Transverse colon (tissue), 4 donors: Measurements from ENCODE around the gene ANP32B. TPM values are rescaled to one million over a fixed set of nuclear protein-coding genes. Genes with fewer than 3 reads are reported as not detected.
"Not testable (repeated sequence)": the region's sequence is repeated elsewhere in the genome, so short reads cannot be mapped to it uniquely, and the experiment has no call there.

ENCODE experiments used
- DNase-seq: peaks from one replicate; pipeline ENCODE4 v3.0.0-alpha.2; 2019
- H3K27ac ChIP-seq, 4 donors: fragments of 200-600 bp; sonication (generic); 2 replicates each; pipeline ENCODE4 v1.5.1; 2016 to 2018; ENCODE audit warnings: inconsistent platforms in 4 of 4
- H3K27me3 ChIP-seq: fragments of 200-600 bp; sonication (generic); 2 replicates; pipeline ENCODE4 v1.5.1; 2017; ENCODE audit warnings: inconsistent platforms
- H3K36me3 ChIP-seq, 4 donors: fragments of 200-600 bp; sonication (generic); 2 replicates each; pipeline ENCODE4 v1.5.1; 2017 to 2019; ENCODE audit warnings: inconsistent platforms in 4 of 4
- H3K4me1 ChIP-seq, 4 donors: fragments of 200-600 bp; sonication (generic); 2 replicates each; pipeline ENCODE4 v1.5.1; 2017 to 2020; ENCODE audit warnings: inconsistent platforms in 4 of 4
- H3K4me3 ChIP-seq, 4 donors: fragments of 200-600 bp; sonication (generic); 1 replicate in 1 of 4; 2 replicates in 3 of 4; pipeline versions ENCODE4 v1.5.1 to v1.6.1; 2017 to 2019; ENCODE audit warnings: inconsistent platforms in 4 of 4
- H3K9me3 ChIP-seq, 2 donors: fragments of 200-600 bp; sonication (generic); 2 replicates each; pipeline ENCODE4 v1.5.1; 2017 to 2019; ENCODE audit warnings: inconsistent platforms in 2 of 2
- CTCF ChIP-seq, 5 experiments: fragments of 200-600 bp in 3 of 5; fragments of 450-650 bp in 2 of 5; sonication (generic) in 3 of 5; IDR thresholded peaks; 1 replicate in 2 of 5; 2 replicates in 3 of 5; pipeline ENCODE4 v1.5.1; 2016 to 2017; ENCODE audit warnings: antibody characterized with exemption in 5 of 5, inconsistent platforms in 3 of 5, mild to moderate bottlenecking in 2 of 5, moderate library complexity in 1 of 5
- EP300 ChIP-seq: sonication (generic); formaldehyde crosslinking; IDR thresholded peaks from one replicate; pipeline ENCODE4 v1.6.1; 2017; ENCODE audit warnings: antibody characterized with exemption, low read depth
- POLR2A ChIP-seq: fragments of 450-650 bp; IDR thresholded peaks from one replicate; pipeline ENCODE4 v1.6.1; 2016; ENCODE audit warnings: antibody characterized with exemption, mild to moderate bottlenecking, moderate library complexity
- POLR2AphosphoS5 ChIP-seq, 3 donors: sonication (generic); formaldehyde crosslinking; IDR thresholded peaks; one replicate each; pipeline ENCODE4 v1.6.1; 2016; ENCODE audit warnings: antibody characterized with exemption in 3 of 3
- WGBS, 2 donors: methylation state at CpG; one replicate each; pipeline ENCODE4 v1.1.5; 2018; ENCODE audit warnings: low coverage in 1 of 2; 5-methylcytosine and 5-hydroxymethylcytosine counted together
- in situ Hi-C, 4 donors: fragments of 200-750 bp; cut with MboI; loops; one replicate each; pipeline versions ENCODE4 v1.15.0 to v1.15.1; 2017; ENCODE audit warnings: low sequenced_read_pairs in 3 of 4, low pct_ligation_motif_present in 1 of 4, low pct_unique_long_range_greater_than_20kb in 1 of 4
- intact Hi-C: fragments of 100-400 bp; cut with DNase I; formaldehyde crosslinking; loops from one replicate; pipeline ENCODE4 v1.15.1; 2023; ENCODE audit warnings: low total_unique reads
- total RNA-seq, 4 donors: library from RNA; depleted of rRNA; stranded (reverse); fragments of >200 nt; gene quantifications; one replicate each; pipeline ENCODE4 v1.1.0, GENCODE V29; 2016

The ANP32B gene
- total RNA-seq, 4 donors from 2014 or later: 37.4 to 65.6 (median 43.0) TPM

GRCh38 chr9:98017306-98017705, 34.2 kb downstream of the ANP32B start:
- H3K36me3 ChIP-seq: peaks cover 0 to 45% (median 20%) of the 10 kb centered on the region in 4 donors

GRCh38 chr9:98018347-98018746, 35.2 kb downstream of the ANP32B start:
- Histone ChIP-seq H3K4me1 (peaks cover 0 to 11% (median 7%) of the 10 kb centered on the region in 4 donors), H3K36me3 (peaks cover 0 to 35% (median 14%) of the 10 kb centered on the region in 4 donors), H3K27me3 (no peaks in the 10 kb centered on the region), H3K4me3 (no peak overlapping the region), H3K27ac (peak overlapping the region in 3 of 4 donors; percentile 67 to 74 (median 70)), H3K9me3 (no peaks in the 10 kb centered on the region)
- DNase-seq: no peak
- intact Hi-C loops: no loop called here
- TF ChIP-seq CTCF (IDR thresholded peaks at IDR 0.05): no peak
- no peak for TF ChIP-seq POLR2AphosphoS5 (IDR thresholded peaks at IDR 0.05)
- no peak for TF ChIP-seq EP300
- no peak for TF ChIP-seq POLR2A
- in situ Hi-C loops: no loop called here
- 81 to 100% methylated on average over 2 to 5 of the region's 5 CpGs for WGBS, 2 donors

More at GRCh38 chr9:98017306-98017705, 34.2 kb downstream of the ANP32B start:
- H3K4me3 ChIP-seq: no peak overlapping the region
- peaks cover 0 to 11% (median 7%) of the 10 kb centered on the region in 4 donors for H3K4me1 ChIP-seq
- H3K27ac ChIP-seq: peak overlapping the region in 1 of 4 donors; percentile 48
- H3K27me3 ChIP-seq: no peaks in the 10 kb centered on the region
- in situ Hi-C loops: no loop called here
- intact Hi-C loops: no loop called here
- 60 to 79% methylated on average over 1 of the region's 1 CpG for WGBS, 2 donors
- H3K9me3 ChIP-seq: no peaks in the 10 kb centered on the region
- TF ChIP-seq EP300 (no peak), CTCF (IDR thresholded peaks at IDR 0.05) (no peak), POLR2A (no peak), POLR2AphosphoS5 (IDR thresholded peaks at IDR 0.05) (no peak)
- no peak for DNase-seq

GRCh38 chr9:98019098-98019497, 36.0 kb downstream of the ANP32B start:
- TF ChIP-seq EP300 (no peak), POLR2AphosphoS5 (IDR thresholded peaks at IDR 0.05) (no peak), CTCF (IDR thresholded peaks at IDR 0.05) (no peak), POLR2A (no peak)
- Histone ChIP-seq H3K27ac (peak overlapping the region; percentile 67 to 75 (median 72)), H3K27me3 (no peaks in the 10 kb centered on the region), H3K9me3 (no peaks in the 10 kb centered on the region), H3K4me1 (peaks cover 0 to 11% (median 7%) of the 10 kb centered on the region in 4 donors), H3K4me3 (no peak overlapping the region), H3K36me3 (peaks cover 0 to 28% (median 11%) of the 10 kb centered on the region in 4 donors)
- in situ Hi-C loops (no loop called here), intact Hi-C loops (no loop called here)
- WGBS, 2 donors: 68% methylated on average over 4 of the region's 4 CpGs; no CpG with 5 or more reads in 1 of the 2 donors
- DNase-seq: no peak

- 61 to 80% methylated on average over 2 to 5 of the region's 5 CpGs for WGBS, 2 donors
- in situ Hi-C loops, H3K9me3 ChIP-seq, H3K27me3 ChIP-seq, H3K4me3 ChIP-seq, intact Hi-C loops: not testable (repeated sequence)
- peaks cover 0 to 21% (median 8%) of the 10 kb centered on the region in 4 donors for H3K36me3 ChIP-seq
- DNase-seq: peak; percentile 69
- TF ChIP-seq POLR2AphosphoS5 (IDR thresholded peaks at IDR 0.05): peak in 2 of 3 donors; percentile 50 to 56
- H3K27ac ChIP-seq: peak overlapping the region; percentile 67 to 75 (median 72)
- H3K4me1 ChIP-seq: peaks cover 0 to 11% (median 7%) of the 10 kb centered on the region in 4 donors
Observed at GRCh38 chr9:98019869-98020268, 36.7 kb downstream of the ANP32B start.
